ENCODE measurements around the gene FARP2. TPM values are rescaled to one million over a fixed set of nuclear protein-coding genes. Genes with fewer than 3 reads are reported as not detected.

The FARP2 gene
- total and polyA plus RNA-seq, 4 donors, result 37.5 to 67.3 (median 52.1) TPM

DNA sequence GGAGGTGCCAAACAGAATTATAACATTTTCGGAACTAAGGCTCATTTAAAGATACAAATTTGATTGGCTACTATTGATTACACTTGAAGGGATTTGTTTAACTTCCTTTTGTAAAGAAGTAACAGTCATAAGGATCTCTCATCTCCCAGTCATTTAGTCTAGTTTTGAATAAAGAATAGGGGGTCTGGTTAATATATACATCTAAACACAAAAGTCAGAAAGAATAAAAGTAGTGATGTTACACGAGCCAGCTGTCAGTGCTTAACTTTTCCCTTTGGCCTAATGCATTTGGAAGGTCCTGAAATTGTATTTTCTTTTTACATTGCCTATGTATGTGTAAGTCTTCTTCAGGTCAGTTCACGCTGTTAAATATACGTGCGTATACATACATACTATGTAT lies 32.3 kb upstream of the FARP2 start:
- peaks cover 24% of the 10 kb centered on the region for H3K36me3 ChIP-seq (ENCODE audit: control insufficient read depth, insufficient read depth, low read length)
- H3K27me3 ChIP-seq (ENCODE audit: control insufficient read depth, insufficient read depth, low read length), result no peaks in the 10 kb centered on the region
- no peak overlapping the region for H3K4me3 ChIP-seq (ENCODE audit: low read depth, low read length)
- peaks cover 10% of the 10 kb centered on the region for H3K4me1 ChIP-seq (ENCODE audit: control insufficient read depth, insufficient read depth, low read length)
- DNase-seq (ENCODE audit: low read depth in 4 of 6, low spot score in 6 of 6), result no peak
- H3K9me3 ChIP-seq (ENCODE audit: control insufficient read depth, insufficient read depth, low read length), result no peaks in the 10 kb centered on the region
- WGBS (ENCODE audit: insufficient coverage), result no CpG with 5 or more reads among the region's 5 CpGs
- no peak overlapping the region for H3K27ac ChIP-seq (ENCODE audit: low read depth, low read length)

- H3K27me3 ChIP-seq (ENCODE audit: control insufficient read depth, insufficient read depth, low read length), result no peaks in the 10 kb centered on the region
- no peak for DNase-seq (ENCODE audit: low read depth in 4 of 6, low spot score in 6 of 6)
- H3K36me3 ChIP-seq (ENCODE audit: control insufficient read depth, insufficient read depth, low read length), result peaks cover 28% of the 10 kb centered on the region
- no peak overlapping the region for H3K4me3 ChIP-seq (ENCODE audit: low read depth, low read length)
- peaks cover 6% of the 10 kb centered on the region for H3K4me1 ChIP-seq (ENCODE audit: control insufficient read depth, insufficient read depth, low read length)
- no peak overlapping the region for H3K27ac ChIP-seq (ENCODE audit: low read depth, low read length)
- no peaks in the 10 kb centered on the region for H3K9me3 ChIP-seq (ENCODE audit: control insufficient read depth, insufficient read depth, low read length)
Measured at GRCh38 chr2:241324775-241325174, 31.3 kb upstream of the FARP2 start.

GRCh38 chr2:241325257-241325656 lies 30.8 kb upstream of the FARP2 start:
- Histone ChIP-seq H3K4me1 (ENCODE audit: control insufficient read depth, insufficient read depth, low read length) (peaks cover 5% of the 10 kb centered on the region), H3K27me3 (ENCODE audit: control insufficient read depth, insufficient read depth, low read length) (no peaks in the 10 kb centered on the region), H3K36me3 (ENCODE audit: control insufficient read depth, insufficient read depth, low read length) (peaks cover 28% of the 10 kb centered on the region), H3K4me3 (ENCODE audit: low read depth, low read length) (no peak overlapping the region), H3K9me3 (ENCODE audit: control insufficient read depth, insufficient read depth, low read length) (no peaks in the 10 kb centered on the region), H3K27ac (ENCODE audit: low read depth, low read length) (no peak overlapping the region)
- no peak for DNase-seq (ENCODE audit: low read depth in 4 of 6, low spot score in 6 of 6)
- 100% methylated on average over 1 of the region's 1 CpG for WGBS (ENCODE audit: insufficient coverage)

DNA sequence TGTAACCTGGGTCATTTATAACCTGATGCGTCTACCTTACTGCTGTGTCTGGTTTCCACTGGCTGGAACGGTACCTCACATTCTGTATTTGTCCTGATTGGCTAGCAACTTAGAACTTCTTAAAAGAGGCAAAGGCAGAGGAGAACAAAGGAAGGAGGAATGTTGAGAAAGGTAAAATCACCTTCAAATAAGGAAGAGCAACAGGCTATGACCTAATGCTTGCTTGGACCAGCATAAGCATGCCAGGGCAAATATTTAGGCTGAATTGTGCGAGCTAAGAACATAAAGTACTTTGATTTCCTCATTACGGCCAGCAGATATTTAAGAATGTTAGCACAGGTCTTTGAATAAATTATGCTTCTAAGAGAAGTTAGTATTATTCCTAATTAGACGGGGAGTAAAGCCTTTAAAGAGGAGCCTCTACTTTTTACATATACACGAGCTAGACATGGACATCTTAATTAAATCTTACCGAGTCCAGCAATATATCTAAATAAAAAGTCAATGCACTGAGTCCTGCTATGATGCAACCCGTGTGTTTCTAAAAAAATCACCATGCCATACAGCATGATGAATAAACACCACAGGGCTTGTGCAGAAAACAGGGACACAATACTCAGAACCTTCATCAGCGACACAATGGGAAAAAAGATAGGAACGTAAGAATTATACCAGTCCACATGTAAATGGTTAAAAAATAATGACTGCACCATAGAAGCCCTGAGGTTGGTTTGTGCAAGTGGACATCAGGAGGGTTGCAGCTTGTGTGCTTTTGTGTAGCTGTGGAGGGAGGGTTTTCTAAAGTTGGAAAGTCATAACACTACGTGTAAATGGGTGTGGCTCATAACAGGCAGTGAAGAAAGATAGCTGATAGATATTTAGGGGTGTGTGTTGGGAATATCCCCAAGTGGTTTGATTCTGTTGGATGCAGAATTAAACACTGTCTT lies 26.1 kb upstream of the FARP2 start:
- H3K36me3 ChIP-seq (ENCODE audit: control insufficient read depth, insufficient read depth, low read length), result peaks cover 36% of the 10 kb centered on the region
- DNase-seq (ENCODE audit: low read depth in 4 of 6, low spot score in 6 of 6), result no peak
- no peak overlapping the region for H3K27ac ChIP-seq (ENCODE audit: low read depth, low read length)
- H3K4me3 ChIP-seq (ENCODE audit: low read depth, low read length), result no peak overlapping the region
- H3K27me3 ChIP-seq (ENCODE audit: control insufficient read depth, insufficient read depth, low read length), result no peaks in the 10 kb centered on the region
- no peaks in the 10 kb centered on the region for H3K4me1 ChIP-seq (ENCODE audit: control insufficient read depth, insufficient read depth, low read length)
- H3K9me3 ChIP-seq (ENCODE audit: control insufficient read depth, insufficient read depth, low read length), result no peaks in the 10 kb centered on the region
- WGBS (ENCODE audit: insufficient coverage), result 97% methylated on average over 4 of the region's 11 CpGs

DNA sequence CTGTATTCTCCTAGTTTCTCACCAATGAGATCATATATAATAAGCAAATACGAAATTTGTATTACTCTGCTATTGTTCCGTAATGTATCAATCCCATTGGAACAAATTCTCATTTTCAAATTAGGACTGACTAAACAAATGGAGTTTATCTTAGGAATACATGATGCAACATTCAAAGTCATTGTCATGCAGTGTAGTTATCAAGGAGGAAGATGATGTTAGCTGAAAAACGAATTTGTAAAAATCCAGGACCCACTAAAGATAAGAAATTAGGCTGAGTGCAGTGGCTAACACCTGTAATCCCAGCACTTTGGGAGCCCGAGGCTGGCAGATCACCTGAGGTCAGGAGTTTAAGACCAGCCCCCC lies 25.5 kb upstream of the FARP2 start:
- no peaks in the 10 kb centered on the region for H3K27me3 ChIP-seq (ENCODE audit: control insufficient read depth, insufficient read depth, low read length)
- H3K27ac ChIP-seq (ENCODE audit: low read depth, low read length), result no peak overlapping the region
- peaks cover 36% of the 10 kb centered on the region for H3K36me3 ChIP-seq (ENCODE audit: control insufficient read depth, insufficient read depth, low read length)
- no peak for DNase-seq (ENCODE audit: low read depth in 4 of 6, low spot score in 6 of 6)
- 71% methylated on average over 1 of the region's 4 CpGs for WGBS (ENCODE audit: insufficient coverage)
- no peaks in the 10 kb centered on the region for H3K9me3 ChIP-seq (ENCODE audit: control insufficient read depth, insufficient read depth, low read length)
- no peak overlapping the region for H3K4me3 ChIP-seq (ENCODE audit: low read depth, low read length)
- no peaks in the 10 kb centered on the region for H3K4me1 ChIP-seq (ENCODE audit: control insufficient read depth, insufficient read depth, low read length)

DNA sequence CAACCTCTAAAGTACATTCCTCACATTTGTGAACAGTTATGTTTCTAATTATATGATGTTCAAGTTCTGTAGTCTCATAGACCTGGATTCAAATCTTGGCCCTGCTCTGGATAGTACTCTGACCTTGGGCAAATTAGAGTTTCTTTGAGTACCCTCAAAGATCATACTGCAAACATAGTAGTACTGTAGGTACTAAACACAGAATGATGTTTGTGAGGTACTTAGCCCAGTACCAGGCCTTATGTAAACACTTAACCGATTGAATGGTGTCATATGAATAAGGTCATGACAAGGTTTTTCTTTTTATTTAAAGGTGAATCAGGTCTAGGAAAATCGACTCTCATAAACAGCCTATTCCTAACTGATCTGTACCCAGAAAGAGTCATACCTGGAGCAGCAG lies 21.3 kb upstream of the FARP2 start:
- H3K4me3 ChIP-seq (ENCODE audit: low read depth, low read length), result no peak overlapping the region
- H3K36me3 ChIP-seq (ENCODE audit: control insufficient read depth, insufficient read depth, low read length), result peaks cover 28% of the 10 kb centered on the region
- no peak overlapping the region for H3K27ac ChIP-seq (ENCODE audit: low read depth, low read length)
- no peaks in the 10 kb centered on the region for H3K4me1 ChIP-seq (ENCODE audit: control insufficient read depth, insufficient read depth, low read length)
- no peaks in the 10 kb centered on the region for H3K27me3 ChIP-seq (ENCODE audit: control insufficient read depth, insufficient read depth, low read length)
- no peak for DNase-seq (ENCODE audit: low read depth in 4 of 6, low spot score in 6 of 6)
- H3K9me3 ChIP-seq (ENCODE audit: control insufficient read depth, insufficient read depth, low read length), result no peaks in the 10 kb centered on the region
- no CpG with 5 or more reads among the region's 2 CpGs for WGBS (ENCODE audit: insufficient coverage)

- H3K9me3 ChIP-seq (ENCODE audit: control insufficient read depth, insufficient read depth, low read length), result no peaks in the 10 kb centered on the region
- no peaks in the 10 kb centered on the region for H3K4me1 ChIP-seq (ENCODE audit: control insufficient read depth, insufficient read depth, low read length)
- H3K27me3 ChIP-seq (ENCODE audit: control insufficient read depth, insufficient read depth, low read length), result no peaks in the 10 kb centered on the region
- no peak overlapping the region for H3K27ac ChIP-seq (ENCODE audit: low read depth, low read length)
- H3K36me3 ChIP-seq (ENCODE audit: control insufficient read depth, insufficient read depth, low read length), result peaks cover 44% of the 10 kb centered on the region
- no peak for DNase-seq (ENCODE audit: low read depth in 4 of 6, low spot score in 6 of 6)
- no peak overlapping the region for H3K4me3 ChIP-seq (ENCODE audit: low read depth, low read length)
- 63% methylated on average over 1 of the region's 8 CpGs for WGBS (ENCODE audit: insufficient coverage)
Measured at GRCh38 chr2:241339839-241340630, 16.1 kb upstream of the FARP2 start.

GRCh38 chr2:241340631-241341163 lies 15.4 kb upstream of the FARP2 start:
- Histone ChIP-seq H3K27ac (ENCODE audit: low read depth, low read length) (no peak overlapping the region), H3K36me3 (ENCODE audit: control insufficient read depth, insufficient read depth, low read length) (peaks cover 44% of the 10 kb centered on the region), H3K4me3 (ENCODE audit: low read depth, low read length) (no peak overlapping the region), H3K27me3 (ENCODE audit: control insufficient read depth, insufficient read depth, low read length) (no peaks in the 10 kb centered on the region), H3K9me3 (ENCODE audit: control insufficient read depth, insufficient read depth, low read length) (no peaks in the 10 kb centered on the region), H3K4me1 (ENCODE audit: control insufficient read depth, insufficient read depth, low read length) (no peaks in the 10 kb centered on the region)
- WGBS (ENCODE audit: insufficient coverage), result 96% methylated on average over 3 of the region's 3 CpGs
- no peak for DNase-seq (ENCODE audit: low read depth in 4 of 6, low spot score in 6 of 6)

- H3K27ac ChIP-seq (ENCODE audit: low read depth, low read length), result no peak overlapping the region
- peaks cover 57% of the 10 kb centered on the region for H3K36me3 ChIP-seq (ENCODE audit: control insufficient read depth, insufficient read depth, low read length)
- H3K9me3 ChIP-seq (ENCODE audit: control insufficient read depth, insufficient read depth, low read length), result no peaks in the 10 kb centered on the region
- DNase-seq (ENCODE audit: low read depth in 4 of 6, low spot score in 6 of 6), result no peak
- no peaks in the 10 kb centered on the region for H3K4me1 ChIP-seq (ENCODE audit: control insufficient read depth, insufficient read depth, low read length)
- WGBS (ENCODE audit: insufficient coverage), result 100% methylated on average over 2 of the region's 9 CpGs
- no peaks in the 10 kb centered on the region for H3K27me3 ChIP-seq (ENCODE audit: control insufficient read depth, insufficient read depth, low read length)
- H3K4me3 ChIP-seq (ENCODE audit: low read depth, low read length), result no peak overlapping the region
Measured at GRCh38 chr2:241344925-241345651, 11.0 kb upstream of the FARP2 start.
